Posterior vena cava (tissue), 2 donors: Measurements from ENCODE around the gene WIPF2. TPM values are rescaled to one million over a fixed set of nuclear protein-coding genes. Genes with fewer than 3 reads are reported as not detected.

Experiments
- DNase-seq: peaks from one replicate; pipeline ENCODE4 v3.0.0-alpha.2; 2020; ENCODE audit warnings: low spot score
- intact Hi-C, 2 donors: fragments of 100-400 bp; cut with DNase I; formaldehyde crosslinking; loops; one replicate each; pipeline versions ENCODE4 v1.14.1 to v1.14.2; 2022 to 2023
- total RNA-seq, 2 donors: library from RNA; stranded (reverse); fragmentation: NEBNext Ultra II Directional; extraction: Animal tissue kit (Norgen Biotek cat#: 25700); gene quantifications; one replicate each; pipeline ENCODE4 v1.2.1, GENCODE V29; 2021
- donor health status: DM: yes; HTN: yes; CAD: no.
- donor health status: DM: yes; HTN: yes; CAD: no.

The WIPF2 gene
- total RNA-seq, 2 donors from 2014 or later: 24.8 to 28.9 TPM

- intact Hi-C loops: loop anchor here in 1 of 2 donors (10.0 kb wide), 1 partner anchor 97 kb away; the partner anchor contains the start of gene TOP2A
- peak; percentile 85 for DNase-seq
Measured at GRCh38 chr17:40317345-40317873, 98.3 kb downstream of the WIPF2 start.

DNA sequence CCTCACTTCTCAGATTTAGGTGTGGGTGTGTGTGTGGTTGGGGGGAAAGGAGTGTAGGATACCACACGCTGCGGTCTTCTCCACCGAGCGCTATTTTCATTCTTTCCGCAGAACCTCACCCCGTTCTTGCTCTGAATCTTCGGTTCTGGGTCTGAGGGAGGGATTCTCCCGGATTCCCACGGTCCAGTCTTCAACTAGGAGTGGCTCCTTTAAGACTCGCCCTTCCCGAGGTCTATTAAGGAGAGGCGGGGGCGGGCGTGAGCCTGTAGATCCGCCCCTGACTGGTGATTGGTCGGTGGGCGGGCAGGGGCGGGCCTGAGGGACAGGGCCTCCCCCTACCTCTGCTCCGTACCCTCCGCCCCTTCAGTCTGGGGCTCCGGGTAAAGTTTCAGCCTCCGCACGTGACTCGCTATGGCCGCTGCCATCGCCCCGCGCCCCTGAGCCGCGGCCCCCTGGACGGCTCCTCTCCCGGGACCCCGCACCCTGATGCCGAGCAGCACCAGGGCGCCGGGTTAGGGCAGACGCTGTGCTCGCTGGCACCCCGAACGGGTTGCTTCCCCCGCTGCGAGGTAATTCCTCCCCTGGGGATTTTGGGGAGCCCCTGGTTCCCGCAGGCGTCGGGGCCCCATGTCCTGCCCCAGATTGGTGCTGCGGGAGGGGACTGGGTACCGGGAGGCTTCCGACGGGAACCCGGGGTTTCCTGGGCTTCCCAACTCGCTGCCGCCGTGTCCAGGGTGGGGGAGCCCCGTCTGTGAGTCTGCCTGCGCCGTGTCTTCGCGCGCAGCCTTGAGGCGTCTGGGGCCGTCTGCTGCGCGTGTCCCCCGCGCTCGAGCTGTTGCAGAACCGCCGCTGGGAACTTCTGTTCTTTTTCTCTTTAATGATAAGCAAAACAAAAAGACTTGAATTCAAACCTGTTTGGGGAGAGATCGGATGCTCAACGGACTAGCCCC, 99.1 kb downstream of the WIPF2 start:
- DNase-seq: peak; percentile 98
- intact Hi-C loops: loop anchor here in 1 of 2 donors (10.0 kb wide), 1 partner anchor 97 kb away; the partner anchor contains the start of gene TOP2A

DNA sequence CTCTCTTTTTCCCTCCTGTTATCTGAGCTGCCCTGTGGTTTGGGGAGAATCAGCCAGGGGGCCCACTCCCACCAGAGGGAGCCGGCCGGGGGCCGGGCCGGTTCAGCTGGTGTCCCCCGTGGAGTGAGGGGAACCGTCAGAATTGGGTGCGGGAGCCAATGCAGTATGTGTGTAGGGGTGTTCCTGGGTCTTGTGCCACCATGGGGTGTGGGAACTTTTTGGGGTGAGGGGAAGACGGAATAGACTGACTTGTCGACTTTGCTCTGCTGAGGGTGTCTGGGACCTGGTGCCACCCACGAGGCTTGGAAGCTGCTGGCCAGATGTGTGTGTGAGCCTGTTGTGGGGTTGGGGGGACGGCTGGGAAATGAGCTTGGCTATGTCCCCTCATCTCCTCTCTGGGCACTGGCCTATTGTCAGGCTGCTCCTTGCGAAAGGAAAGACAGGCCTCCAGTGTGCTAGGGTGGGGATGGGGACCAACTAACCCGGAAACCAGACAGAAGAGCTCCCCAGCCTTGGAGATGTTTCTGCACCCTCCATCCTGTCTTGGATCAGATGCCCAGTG, 99.8 kb downstream of the WIPF2 start:
- intact Hi-C loops: loop anchor here in 1 of 2 donors (10.0 kb wide), 1 partner anchor 96 kb away; the partner anchor contains the start of gene TOP2A
- peak; percentile 78 for DNase-seq

GRCh38 chr17:40319651-40320540, 100.8 kb downstream of the WIPF2 start:
- intact Hi-C loops: loop anchor here in 1 of 2 donors (10.0 kb wide), 1 partner anchor 95 kb away; the partner anchor contains the start of gene TOP2A
- peak; percentile 91 for DNase-seq

DNA sequence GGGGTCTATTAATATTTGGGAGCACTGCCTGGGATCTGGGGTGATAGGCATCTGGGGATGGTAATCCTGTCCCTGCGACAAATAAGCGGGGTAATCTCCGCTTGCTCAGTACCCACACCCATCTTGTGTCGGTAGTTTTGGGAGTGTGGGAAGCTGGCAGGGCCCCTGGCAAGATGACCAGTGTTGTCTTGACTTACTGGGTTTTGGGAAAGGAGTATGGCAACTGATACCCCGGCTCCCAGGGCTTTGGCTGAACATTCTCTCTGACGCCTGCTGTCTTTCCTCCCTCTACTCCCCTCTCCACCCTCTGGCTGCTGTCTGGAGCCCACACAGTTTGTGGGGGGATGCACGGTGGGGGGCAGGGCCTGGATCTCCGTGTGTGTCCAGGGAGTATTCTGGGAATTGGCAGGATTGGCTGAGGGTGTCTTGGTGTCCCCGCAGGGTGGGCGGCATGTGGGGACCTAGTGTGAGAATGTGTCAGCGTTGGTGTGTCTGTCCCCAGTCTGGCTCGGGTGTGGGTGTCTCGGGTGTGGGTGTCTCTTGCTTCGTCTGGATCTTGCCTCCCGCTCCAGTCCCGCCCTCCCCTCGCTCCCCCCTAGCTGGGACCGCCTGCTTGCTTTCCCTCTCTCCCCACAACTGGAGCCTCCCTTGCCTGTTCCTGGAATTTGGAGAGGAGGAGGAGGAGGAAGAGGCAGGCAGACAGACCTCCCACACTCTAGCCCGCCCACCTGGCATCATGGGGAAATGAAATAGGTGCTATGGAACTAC, 101.8 kb downstream of the WIPF2 start:
- intact Hi-C loops: no loop called here
- DNase-seq: peak; percentile 92

- intact Hi-C loops: no loop called here
- no peak for DNase-seq
Measured at GRCh38 chr17:40321524-40321929, 102.4 kb downstream of the WIPF2 start.

GRCh38 chr17:40321961-40322357, 102.9 kb downstream of the WIPF2 start:
- DNase-seq: peak; percentile 78
- intact Hi-C loops: no loop called here

GRCh38 chr17:40322358-40323315, 103.5 kb downstream of the WIPF2 start:
- DNase-seq: peak; percentile 93
- intact Hi-C loops: no loop called here

GRCh38 chr17:40323391-40324381, 104.6 kb downstream of the WIPF2 start:
- DNase-seq: peak; percentile 92
- intact Hi-C loops: no loop called here

- DNase-seq: peak; percentile 65
- intact Hi-C loops: no loop called here
Measured at GRCh38 chr17:40325156-40326013, 106.3 kb downstream of the WIPF2 start.

GRCh38 chr17:40326014-40326831, 107.1 kb downstream of the WIPF2 start:
- peak; percentile 53 for DNase-seq
- intact Hi-C loops: no loop called here

GRCh38 chr17:40326832-40327199, 107.7 kb downstream of the WIPF2 start:
- no peak for DNase-seq
- intact Hi-C loops: no loop called here

DNA sequence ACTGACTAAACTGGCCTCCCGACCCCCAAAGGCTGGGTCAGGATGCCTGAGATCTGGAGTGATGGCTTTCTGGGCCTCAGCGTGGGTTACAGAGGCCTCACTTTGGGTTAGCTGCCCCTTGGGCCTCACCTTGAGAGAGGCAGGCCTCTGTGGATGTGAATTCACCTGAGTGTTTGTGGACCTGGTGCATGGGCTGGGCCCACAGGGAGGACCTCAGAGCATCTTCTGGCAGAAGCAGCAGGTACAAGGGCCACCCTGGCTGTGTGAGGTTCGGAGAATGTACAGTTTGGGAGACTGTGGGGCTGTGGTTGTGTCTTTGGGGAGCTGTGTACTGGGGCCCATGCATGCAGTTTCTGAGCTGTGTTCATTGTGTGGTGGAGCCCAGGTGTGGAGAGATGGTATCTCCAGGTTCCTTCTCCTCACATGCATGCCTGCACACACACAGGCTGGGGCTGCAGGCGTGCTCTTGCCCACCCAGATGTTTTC, 108.2 kb downstream of the WIPF2 start:
- intact Hi-C loops: no loop called here
- DNase-seq: no peak

- DNase-seq: peak; percentile 84
Measured at GRCh38 chr17:40327735-40328385, 108.8 kb downstream of the WIPF2 start.

More at GRCh38 chr17:40327735-40328385, 108.8 kb downstream of the WIPF2 start:
- intact Hi-C loops: no loop called here
